GM06990 (cell line): ENCODE measurements around the gene SIAE.

ENCODE experiments used
- DNase-seq: peaks from one replicate; pipeline ENCODE4 v3.0.0-alpha.2; 2011; ENCODE audit not compliant: insufficient read length; ENCODE audit errors: extremely low read depth
- H3K27me3 ChIP-seq: replicated peaks from 2 replicates; pipeline ENCODE4 v1.6.0; 2011; ENCODE audit warnings: low read length; ENCODE audit not compliant: control insufficient read depth, insufficient read depth
- H3K36me3 ChIP-seq: 2 replicates; pipeline ENCODE4 v1.5.1; 2011; ENCODE audit warnings: low read length; ENCODE audit not compliant: control insufficient read depth, insufficient read depth
- H3K4me3 ChIP-seq: replicated peaks from 2 replicates; pipeline ENCODE4 v1.5.1; 2011; ENCODE audit warnings: low read depth, mild to moderate bottlenecking, control low read depth, low read length
- CTCF ChIP-seq: IDR thresholded peaks from 2 replicates; pipeline ENCODE4 v1.5.1; 2011; ENCODE audit warnings: low read length, control low read depth, mild to moderate bottlenecking, inconsistent platforms; ENCODE audit not compliant: insufficient read depth, poor library complexity, severe bottlenecking

SIAE gene

GRCh38 chr11:124643042-124643604 is 30.4 kb downstream of the SIAE start:
- Histone ChIP-seq H3K36me3 (peaks cover 9% of the 10 kb centered on the region), H3K27me3 (no peaks in the 10 kb centered on the region), H3K4me3 (no peak overlapping the region)
- no peak for DNase-seq
- TF ChIP-seq CTCF: no peak

DNA sequence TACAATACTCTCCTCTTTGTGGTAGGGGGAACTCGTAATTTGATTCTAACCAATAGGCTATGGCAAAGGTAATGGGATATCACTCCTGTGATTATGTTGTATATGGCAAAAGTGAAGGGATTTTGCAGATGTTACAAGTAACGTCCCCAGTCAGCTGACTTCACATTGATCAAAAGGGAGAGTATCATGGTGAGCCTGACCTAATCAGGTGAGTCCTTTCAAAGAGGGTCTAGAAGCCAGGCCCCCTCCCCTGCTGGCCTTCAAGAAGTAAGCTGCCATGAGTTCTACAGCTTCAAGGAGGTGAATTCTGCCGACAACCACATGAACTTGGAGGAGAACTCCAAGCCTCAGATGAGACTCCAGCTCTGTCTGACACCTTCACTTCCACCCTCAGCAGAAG is 30.9 kb downstream of the SIAE start:
- DNase-seq: no peak
- H3K4me3 ChIP-seq: no peak overlapping the region
- H3K27me3 ChIP-seq: no peaks in the 10 kb centered on the region
- peaks cover 9% of the 10 kb centered on the region for H3K36me3 ChIP-seq
- TF ChIP-seq CTCF: no peak

- no peak for DNase-seq
- H3K4me3 ChIP-seq: no peak overlapping the region
- H3K36me3 ChIP-seq: peaks cover 9% of the 10 kb centered on the region
- no peak for TF ChIP-seq CTCF
- no peaks in the 10 kb centered on the region for H3K27me3 ChIP-seq
Measured at GRCh38 chr11:124640666-124641065, 32.9 kb downstream of the SIAE start.

GRCh38 chr11:124639186-124639585 is 34.4 kb downstream of the SIAE start:
- peaks cover 9% of the 10 kb centered on the region for H3K36me3 ChIP-seq
- H3K4me3 ChIP-seq: no peak overlapping the region
- no peaks in the 10 kb centered on the region for H3K27me3 ChIP-seq
- TF ChIP-seq CTCF: no peak
- no peak for DNase-seq

DNA sequence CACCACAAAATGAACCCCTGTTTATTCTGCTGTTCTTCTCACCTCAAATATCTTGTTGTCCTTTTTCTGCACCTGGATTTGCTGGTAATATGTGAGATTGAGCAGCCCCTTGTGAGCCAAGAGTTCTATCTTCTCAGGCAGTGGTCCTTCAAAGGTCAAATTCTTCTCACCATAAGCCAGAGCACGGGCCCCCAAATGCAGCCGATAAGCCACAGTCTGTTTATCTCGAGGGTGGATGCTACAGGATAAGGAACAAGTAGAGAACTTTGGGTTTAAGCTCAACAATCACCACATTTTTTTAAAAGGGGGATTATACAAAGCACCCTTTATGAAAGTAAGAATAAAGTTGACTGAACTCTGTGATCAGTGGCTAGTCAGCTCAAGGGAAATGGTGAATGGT is 35.0 kb downstream of the SIAE start:
- TF ChIP-seq CTCF: no peak
- Histone ChIP-seq H3K27me3 (no peaks in the 10 kb centered on the region), H3K4me3 (no peak overlapping the region), H3K36me3 (peaks cover 9% of the 10 kb centered on the region)
- DNase-seq: no peak

DNA sequence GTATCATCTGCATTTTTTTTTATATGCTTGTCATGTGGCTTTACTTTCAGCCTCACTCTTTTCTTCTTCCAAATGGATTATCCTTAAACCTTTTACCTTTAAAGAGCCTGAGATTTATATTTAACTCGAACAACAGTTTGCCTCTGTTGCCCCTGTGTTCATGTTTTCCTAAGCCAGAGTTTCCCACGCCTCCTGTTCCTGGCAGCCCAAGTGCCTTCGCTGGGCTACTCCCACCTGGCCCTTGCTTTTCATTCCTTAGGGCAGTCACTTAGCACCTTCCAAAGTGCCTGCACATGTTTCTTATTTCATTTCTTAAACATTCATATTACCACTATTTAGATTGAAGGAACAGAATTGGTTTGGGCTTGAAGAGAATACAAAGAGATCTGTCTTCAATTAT is 37.6 kb downstream of the SIAE start:
- H3K4me3 ChIP-seq: no peak overlapping the region
- H3K36me3 ChIP-seq: peaks cover 18% of the 10 kb centered on the region
- no peaks in the 10 kb centered on the region for H3K27me3 ChIP-seq
- TF ChIP-seq CTCF: no peak
- no peak for DNase-seq
